A549 treated with Mapracorat at 1 μM for 4 hours (cell line): ENCODE data around the gene MARCO. TPM values are rescaled to one million over a fixed set of nuclear protein-coding genes. Genes with fewer than 3 reads are reported as not detected.

ENCODE experiments used
- total RNA-seq: library from RNA; stranded (reverse); fragments of 200-300 nt; extraction: Qiagen RNA extraction; gene quantifications from 5 replicates; pipeline ENCODE4 v1.2.3, GENCODE V29; 2022

Gene MARCO, protein sequence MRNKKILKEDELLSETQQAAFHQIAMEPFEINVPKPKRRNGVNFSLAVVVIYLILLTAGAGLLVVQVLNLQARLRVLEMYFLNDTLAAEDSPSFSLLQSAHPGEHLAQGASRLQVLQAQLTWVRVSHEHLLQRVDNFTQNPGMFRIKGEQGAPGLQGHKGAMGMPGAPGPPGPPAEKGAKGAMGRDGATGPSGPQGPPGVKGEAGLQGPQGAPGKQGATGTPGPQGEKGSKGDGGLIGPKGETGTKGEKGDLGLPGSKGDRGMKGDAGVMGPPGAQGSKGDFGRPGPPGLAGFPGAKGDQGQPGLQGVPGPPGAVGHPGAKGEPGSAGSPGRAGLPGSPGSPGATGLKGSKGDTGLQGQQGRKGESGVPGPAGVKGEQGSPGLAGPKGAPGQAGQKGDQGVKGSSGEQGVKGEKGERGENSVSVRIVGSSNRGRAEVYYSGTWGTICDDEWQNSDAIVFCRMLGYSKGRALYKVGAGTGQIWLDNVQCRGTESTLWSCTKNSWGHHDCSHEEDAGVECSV
- 0.08 to 0.27 TPM (median 0.10 TPM) in 3 of 5 replicates, not detected in the others for total RNA-seq

DNA sequence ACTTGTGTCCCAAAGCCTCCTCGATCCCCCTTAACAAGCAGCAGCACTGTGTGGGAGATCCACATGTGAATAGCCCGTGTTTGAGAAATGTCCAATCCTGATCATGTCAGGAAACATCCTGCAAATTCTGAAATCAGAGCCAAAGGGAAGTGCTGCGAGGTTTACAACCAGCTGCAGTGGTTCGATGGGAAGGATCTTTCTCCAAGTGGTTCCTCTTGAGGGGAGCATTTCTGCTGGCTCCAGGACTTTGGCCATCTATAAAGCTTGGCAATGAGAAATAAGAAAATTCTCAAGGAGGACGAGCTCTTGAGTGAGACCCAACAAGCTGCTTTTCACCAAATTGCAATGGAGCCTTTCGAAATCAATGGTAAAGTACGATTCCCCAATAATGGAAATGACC, at the start of gene MARCO:
Gene MARCO, plus strand, starts transcription at position 164 of the 400 bp plus-strand sequence. Its CDS starts 107 bp downstream, at position 271.

Other genes with a start within 250 kb of the MARCO start
- 0.70 to 1.3 TPM (median 1.0 TPM) in 5 replicates for gene EN1, start 94.5 kb upstream of the MARCO start, total RNA-seq
- gene C1QL2, start 216.6 kb downstream of the MARCO start, total RNA-seq = 0.11 to 0.53 TPM (median 0.31 TPM) in 5 replicates